NCI-H774 (cell line): ENCODE results near the gene KAZN.

Experiments used
- DNase-seq: peaks from one replicate; lab custom pipeline; 2025; lab: John Stamatoyannopoulos, UW

KAZN gene

DNA sequence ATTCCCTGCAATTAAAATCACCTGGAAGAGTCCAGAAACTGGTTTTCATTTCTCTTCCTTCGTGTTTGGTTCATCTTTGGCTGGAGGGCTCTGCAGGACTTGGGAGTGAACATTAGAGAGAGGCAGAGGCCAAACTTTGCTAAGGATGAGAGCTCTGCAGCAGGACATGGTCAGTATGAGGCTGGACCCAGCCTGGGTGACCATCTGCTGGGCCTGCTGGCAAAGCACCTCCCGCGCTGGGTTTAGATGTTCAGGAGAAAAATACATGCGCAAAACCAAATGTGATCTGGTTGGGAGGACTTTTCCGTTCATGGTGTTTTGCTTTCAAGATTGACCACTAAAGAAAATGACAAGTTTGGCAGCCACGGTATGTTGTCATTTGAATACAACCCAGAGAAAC is 15.9 kb downstream of the KAZN start:
- DNase-seq: no peak

GRCh38 chr1:14615549-14616218 is 17.2 kb downstream of the KAZN start:
- DNase-seq: no peak

- DNase-seq: no peak
These were observed 18.3 kb downstream of the KAZN start for GRCh38 chr1:14616632-14617396.

- DNase-seq: no peak
These were observed 19.3 kb downstream of the KAZN start for GRCh38 chr1:14617791-14618190.

DNA sequence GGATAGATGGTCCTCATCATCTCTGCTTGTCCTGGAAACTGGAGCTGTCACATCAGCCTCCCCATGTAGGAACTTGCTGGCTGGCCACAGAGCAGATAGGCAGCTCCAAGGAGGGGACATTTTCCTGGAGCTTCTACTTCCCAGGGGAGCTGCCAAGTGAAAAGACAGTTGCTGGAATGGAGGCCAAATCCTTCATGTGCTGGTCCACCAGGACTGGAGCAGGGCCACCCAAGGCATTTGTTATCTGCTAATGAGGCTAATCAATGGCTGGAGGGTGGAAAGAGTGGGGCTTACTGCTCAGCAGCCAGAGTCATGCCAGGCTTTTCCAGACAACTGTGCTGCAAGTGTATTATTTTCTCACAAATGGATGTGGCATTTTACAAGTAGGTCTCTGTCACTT is 22.5 kb downstream of the KAZN start:
- DNase-seq: no peak

GRCh38 chr1:14623090-14623489 is 24.6 kb downstream of the KAZN start:
- DNase-seq: no peak

DNA sequence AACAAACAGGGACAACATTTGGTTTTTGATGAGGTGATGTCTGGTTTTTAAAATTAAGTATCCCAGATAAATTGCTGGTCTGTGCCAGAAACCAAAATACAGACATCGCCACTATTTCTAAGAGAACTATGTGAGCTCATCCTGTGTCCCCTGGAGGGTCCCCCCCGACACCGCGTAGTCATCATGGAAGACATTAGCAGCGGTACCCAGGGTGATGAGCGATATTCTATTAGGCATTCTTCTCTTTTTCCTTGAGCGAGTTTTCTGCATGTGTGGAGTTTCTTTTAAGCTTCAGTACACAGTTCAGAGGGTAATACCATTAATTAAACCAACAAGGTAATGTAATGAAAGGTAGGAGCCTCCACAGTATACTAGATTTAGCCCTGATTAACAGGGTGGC is 26.5 kb downstream of the KAZN start:
- no peak for DNase-seq

GRCh38 chr1:14625572-14625971 is 27.1 kb downstream of the KAZN start:
- DNase-seq: no peak

DNA sequence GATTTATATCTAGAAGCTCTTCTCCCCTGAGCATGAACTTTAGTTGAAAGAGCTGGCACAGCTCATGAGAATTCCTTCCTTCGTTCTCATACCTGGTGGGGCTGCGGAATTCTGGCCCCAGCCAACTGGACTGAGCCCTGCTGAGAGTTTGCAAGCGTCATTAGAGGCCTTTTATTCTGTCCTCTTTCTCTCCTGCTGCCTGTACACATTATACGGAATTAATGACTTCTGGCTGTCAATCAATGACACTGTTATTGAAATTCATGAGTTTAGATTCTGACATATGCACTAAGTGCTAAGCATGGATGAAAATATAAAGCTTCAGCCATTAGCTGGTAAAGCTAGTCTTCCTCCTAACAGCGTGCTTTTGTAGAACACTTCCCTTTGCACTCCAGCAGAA is 27.5 kb downstream of the KAZN start:
- no peak for DNase-seq

- DNase-seq: no peak
These were observed 28.6 kb downstream of the KAZN start for GRCh38 chr1:14626869-14627607.

- no peak for DNase-seq
These were observed 29.4 kb downstream of the KAZN start for GRCh38 chr1:14627608-14628489.

DNA sequence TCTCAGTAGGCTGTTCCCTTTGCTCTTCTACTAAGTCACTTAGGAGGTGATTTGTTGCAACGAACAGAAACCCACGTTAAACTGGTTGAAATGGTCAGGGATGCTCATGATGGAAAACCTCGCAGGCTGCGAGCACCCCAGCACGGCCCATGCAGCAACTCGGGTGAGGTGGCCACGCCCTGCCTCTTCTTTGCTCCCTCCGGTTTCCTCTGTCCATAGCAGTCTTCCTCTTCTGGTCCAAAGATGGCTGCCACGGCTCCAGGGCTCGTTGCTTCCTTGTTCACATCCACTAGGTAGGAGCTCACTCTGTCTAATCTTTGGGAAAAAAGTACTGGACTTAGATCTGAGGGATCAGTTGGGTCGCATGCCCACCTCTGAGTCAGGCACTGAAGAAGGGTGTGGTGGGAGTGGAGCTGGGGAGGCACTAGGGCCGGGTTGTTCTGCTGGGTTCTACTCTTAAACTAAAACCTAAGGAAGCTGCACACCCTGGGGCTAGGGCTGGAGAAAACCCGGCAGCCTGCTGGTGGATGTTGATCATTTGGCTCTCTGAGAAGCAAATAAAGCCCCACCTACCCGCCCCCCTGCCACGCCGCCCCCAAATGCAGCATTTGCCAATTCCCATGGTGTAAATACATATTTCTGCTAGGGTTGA is 31.0 kb downstream of the KAZN start:
- no peak for DNase-seq

DNA sequence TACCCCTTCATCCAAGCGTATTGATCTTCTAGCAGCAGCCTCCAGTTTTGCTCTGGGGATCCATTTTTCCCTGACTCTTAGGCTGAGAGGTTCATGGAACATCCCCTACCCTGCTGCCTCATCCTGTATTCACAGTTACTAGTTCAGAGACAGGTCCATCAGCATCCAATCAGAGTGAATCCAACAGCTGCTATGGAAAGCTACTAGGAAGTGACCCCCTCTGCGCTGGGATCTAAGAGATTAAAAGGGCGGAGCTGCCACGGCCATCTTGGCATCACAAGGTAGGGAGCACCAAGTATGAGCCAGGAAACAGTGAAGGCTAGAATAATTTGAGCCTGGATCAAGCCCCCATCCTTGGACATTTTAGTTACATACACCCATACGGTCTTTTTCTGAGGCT is 32.5 kb downstream of the KAZN start:
- DNase-seq: no peak

DNA sequence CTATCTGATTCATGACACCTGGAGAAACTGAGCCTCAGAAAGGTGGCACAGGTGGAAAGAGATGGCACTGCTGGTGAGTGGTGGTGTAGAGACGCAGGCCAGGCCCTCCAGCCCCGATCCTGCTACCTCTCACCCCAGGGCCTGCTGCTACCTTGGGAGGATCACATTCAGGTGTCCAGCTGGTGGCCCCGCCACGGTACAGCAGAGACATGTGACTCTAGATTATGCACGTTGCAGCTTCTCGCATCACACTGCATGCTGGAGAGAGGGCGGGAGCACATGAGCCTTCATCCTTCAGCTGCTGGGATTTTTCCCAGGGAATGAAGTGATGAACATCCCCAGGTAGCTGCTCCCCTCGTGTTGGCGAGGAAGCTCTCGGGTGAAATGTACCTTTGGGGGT is 32.9 kb downstream of the KAZN start:
- DNase-seq: no peak

DNA sequence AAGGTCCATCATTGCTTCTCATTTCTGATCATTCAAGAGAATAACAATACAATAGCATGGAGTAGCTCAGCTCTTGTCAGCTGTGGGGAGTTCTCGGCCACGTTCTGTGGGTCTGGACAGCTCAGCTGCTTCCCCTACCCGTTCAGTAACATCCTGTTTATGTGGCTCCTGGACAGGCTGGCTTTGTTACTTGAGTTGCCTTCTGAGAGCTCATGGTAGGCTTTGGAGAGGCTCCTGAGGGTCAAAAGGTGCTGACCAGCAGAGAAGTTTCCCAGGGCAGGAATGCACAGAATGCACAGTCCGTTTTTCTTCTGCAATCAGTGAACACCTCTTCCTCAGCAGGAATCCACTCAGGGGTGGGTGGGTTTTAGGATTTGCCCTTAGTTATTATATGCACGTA is 36.0 kb downstream of the KAZN start:
- no peak for DNase-seq

DNA sequence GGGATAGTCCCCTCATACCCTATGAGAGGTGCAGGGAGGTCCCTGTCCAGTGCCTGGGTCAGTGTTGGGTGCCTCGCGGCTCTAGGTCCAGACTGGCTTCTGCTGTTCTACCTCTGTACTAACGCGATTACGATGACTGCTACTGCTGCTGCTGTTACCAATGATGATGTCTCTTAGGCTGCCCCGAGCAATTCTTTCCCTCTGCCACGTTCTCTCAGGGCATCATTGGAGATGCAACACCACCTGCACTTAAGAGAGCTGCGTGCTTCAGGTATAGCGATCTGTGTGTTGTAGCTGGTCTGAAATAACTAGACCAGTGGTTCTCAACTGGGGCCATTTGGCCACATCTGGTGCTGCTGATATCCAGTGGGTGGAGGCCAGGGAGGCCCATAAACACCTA is 36.9 kb downstream of the KAZN start:
- DNase-seq: no peak

DNA sequence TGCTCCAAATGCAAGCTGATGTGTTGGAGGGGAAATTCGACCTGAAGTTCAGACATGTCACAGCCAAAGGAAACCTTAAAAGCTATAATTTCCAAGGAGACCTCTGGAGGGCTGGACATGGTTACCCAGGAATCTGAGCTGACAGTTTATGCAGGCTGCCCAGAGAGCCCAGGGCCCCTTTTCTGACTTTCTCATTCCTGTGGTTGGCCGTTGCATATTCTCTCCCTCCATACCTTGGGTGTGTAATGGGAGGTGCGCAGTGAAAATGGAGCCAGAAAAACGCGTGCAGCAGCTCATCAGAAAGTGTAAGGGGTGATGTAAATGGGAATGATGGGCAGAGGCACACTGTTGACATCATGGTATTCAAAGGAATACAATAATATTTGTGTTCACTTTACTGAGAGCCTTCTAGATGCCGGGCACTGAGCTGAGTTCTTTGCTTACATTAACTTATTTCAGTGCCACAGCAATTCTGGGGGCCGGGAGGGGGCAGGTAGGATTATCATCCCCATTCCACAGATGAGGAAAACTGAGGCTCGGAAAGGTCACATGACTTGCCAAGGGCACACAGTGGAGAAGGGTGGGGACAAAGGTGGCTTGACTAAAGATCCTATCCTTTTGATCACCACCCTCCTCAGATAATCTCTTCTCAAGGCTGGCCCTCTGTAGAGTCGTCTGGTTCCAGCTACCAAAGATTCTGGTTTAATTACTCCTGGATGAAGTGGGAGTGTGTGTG is 38.6 kb downstream of the KAZN start:
- DNase-seq: no peak

DNA sequence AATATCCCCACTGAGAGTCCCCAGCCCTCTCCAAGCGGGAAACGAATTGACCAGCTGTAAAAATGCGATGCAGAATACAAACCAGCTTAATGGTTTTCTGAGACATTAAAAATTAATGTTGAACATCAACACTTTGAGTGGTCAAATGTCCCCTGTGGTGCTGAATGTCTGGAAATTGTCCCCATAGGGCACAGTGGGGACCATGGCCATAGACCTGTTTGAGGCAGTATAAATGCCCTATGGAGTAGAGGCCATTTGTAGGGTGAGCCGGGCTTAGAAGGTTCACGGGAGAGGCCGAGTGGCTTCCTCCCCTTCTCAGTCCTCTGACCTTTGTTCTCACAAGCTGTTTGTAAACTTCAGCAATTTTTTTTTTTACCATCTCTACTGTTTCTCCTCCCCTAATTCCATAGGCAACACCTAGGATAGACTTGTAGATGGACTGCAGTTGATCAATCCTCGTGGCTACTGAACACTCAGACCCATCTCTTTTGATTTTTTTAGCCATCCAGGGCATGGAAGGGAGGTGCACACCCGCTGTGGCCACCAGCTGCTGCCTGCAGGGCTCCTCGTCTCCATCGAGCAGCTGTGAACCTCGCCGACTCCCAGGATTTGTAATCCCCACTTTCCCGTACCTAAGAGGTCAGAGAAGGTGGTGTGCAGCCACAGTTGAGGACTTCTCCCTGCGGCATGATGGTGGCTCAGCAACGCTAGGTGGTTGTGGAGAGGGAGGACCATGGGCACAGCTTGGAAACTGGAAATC is 41.0 kb downstream of the KAZN start:
- no peak for DNase-seq

GRCh38 chr1:14642712-14643111 is 44.2 kb downstream of the KAZN start:
- DNase-seq: no peak

DNA sequence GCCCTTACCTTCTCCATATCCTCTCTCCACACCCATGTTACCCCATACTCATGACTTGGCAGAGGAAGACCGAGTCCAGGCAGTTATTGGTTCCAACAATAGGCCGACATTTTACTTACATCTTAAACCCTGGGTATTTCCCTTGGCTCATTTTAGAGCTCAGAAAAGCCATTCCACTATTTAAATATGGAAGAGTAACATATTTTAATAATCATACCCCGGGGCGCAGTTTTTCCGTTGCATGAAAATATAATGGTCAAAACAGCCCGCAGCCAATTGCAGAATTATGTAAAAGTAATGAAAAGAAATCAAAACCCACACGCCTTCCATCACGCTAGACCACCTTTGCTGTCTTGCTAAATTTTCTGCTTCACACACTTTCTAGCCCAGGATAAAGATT is 48.5 kb downstream of the KAZN start:
- no peak for DNase-seq
